Nephron (organoid): ENCODE data around the gene ADCY5.

ENCODE experiments used
- H3K27ac Mint-ChIP-seq, 3 experiments: 2 replicates each; pipeline ENCODE4 v1.8.0; 2020; ENCODE audit warnings: mixed read lengths in 3 of 3, mild to moderate bottlenecking in 2 of 3, moderate library complexity in 1 of 3
- H3K27me3 Mint-ChIP-seq: 2 replicates; pipeline ENCODE4 v1.8.0; 2021; ENCODE audit warnings: low read depth, mild to moderate bottlenecking, moderate library complexity, mixed read lengths
- H3K36me3 Mint-ChIP-seq: 2 replicates; pipeline ENCODE4 v1.8.0; 2020; ENCODE audit warnings: low read depth, mixed read lengths
- H3K4me1 Mint-ChIP-seq: 2 replicates; pipeline ENCODE4 v1.8.0; 2020; ENCODE audit warnings: mixed read lengths
- H3K4me3 Mint-ChIP-seq, 3 experiments: 2 replicates each; pipeline ENCODE4 v1.8.0; 2020; ENCODE audit warnings: mild to moderate bottlenecking in 3 of 3, mixed read lengths in 3 of 3, moderate library complexity in 2 of 3
- H3K9me3 Mint-ChIP-seq: 2 replicates; pipeline ENCODE4 v1.8.0; 2020; ENCODE audit warnings: mixed read lengths
- CTCF ChIP-seq, 3 experiments: fragments of 200-600 bp; sonication (generic); IDR thresholded peaks; one replicate each; pipeline ENCODE4 v1.5.0; 2021; ENCODE audit warnings: antibody characterized with exemption in 3 of 3; ENCODE audit not compliant: unreplicated experiment in 3 of 3

ADCY5 gene

DNA sequence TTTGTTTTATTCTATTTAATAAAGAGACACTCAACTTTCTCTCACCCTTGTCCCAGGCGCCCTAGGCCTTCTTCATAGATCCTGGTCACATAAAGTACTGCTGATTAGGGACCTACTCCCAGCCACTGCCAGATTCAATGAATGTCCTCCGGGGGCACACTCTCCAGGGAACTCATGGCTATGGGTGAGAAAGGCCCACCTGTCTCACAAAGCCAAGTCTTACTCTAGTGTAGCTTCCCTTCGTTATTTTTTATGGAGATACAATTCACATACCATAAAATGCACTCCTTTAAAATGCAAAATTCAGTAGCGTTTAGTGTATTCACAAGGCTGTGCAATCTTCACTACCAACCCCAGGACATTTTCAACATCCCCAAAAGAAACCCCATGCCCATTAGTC, 87.8 kb downstream of the ADCY5 start:
- no peak overlapping the region for H3K27ac Mint-ChIP-seq
- H3K9me3 Mint-ChIP-seq: no peaks in the 10 kb centered on the region
- H3K27me3 Mint-ChIP-seq: peaks cover 4% of the 10 kb centered on the region
- H3K4me3 Mint-ChIP-seq: no peak overlapping the region
- TF ChIP-seq CTCF (IDR thresholded peaks at IDR 0.05; ENCODE audit: unreplicated experiment in 3 of 3): no peak
- H3K36me3 Mint-ChIP-seq: no peaks in the 10 kb centered on the region
- peaks cover 11% of the 10 kb centered on the region for H3K4me1 Mint-ChIP-seq

GRCh38 chr3:123357275-123357674, 91.6 kb downstream of the ADCY5 start:
- H3K9me3 Mint-ChIP-seq: peaks cover 8% of the 10 kb centered on the region
- peaks cover 8% of the 10 kb centered on the region for H3K27me3 Mint-ChIP-seq
- H3K36me3 Mint-ChIP-seq: peaks cover 9% of the 10 kb centered on the region
- no peak for TF ChIP-seq CTCF (IDR thresholded peaks at IDR 0.05; ENCODE audit: unreplicated experiment in 3 of 3)
- no peak overlapping the region for H3K4me3 Mint-ChIP-seq
- H3K4me1 Mint-ChIP-seq: peaks cover 7% of the 10 kb centered on the region
- H3K27ac Mint-ChIP-seq: no peak overlapping the region

DNA sequence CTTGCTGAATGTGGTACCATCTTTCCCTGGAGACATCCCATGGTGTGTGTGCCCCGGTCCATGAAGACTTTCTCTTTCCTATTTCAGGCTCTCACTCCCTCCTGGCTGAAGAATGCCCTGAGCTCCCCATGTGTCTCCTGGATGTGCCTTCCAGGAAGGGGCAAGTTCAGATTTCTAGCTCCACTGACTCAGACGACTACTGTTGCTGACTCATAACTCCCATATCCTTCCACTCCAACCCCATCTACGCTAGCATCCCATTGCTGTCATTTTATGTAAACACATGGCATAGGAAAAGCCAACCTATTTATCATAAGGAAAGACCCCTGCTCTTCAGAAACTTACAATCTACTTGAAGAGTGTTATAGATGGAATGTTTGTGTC, 95.0 kb downstream of the ADCY5 start:
- H3K4me1 Mint-ChIP-seq: peaks cover 15% of the 10 kb centered on the region
- no peak overlapping the region for H3K27ac Mint-ChIP-seq
- H3K27me3 Mint-ChIP-seq: peaks cover 13% of the 10 kb centered on the region
- H3K9me3 Mint-ChIP-seq: peaks cover 8% of the 10 kb centered on the region
- H3K4me3 Mint-ChIP-seq: no peak overlapping the region
- no peak for TF ChIP-seq CTCF (IDR thresholded peaks at IDR 0.05; ENCODE audit: unreplicated experiment in 3 of 3)
- peaks cover 9% of the 10 kb centered on the region for H3K36me3 Mint-ChIP-seq

DNA sequence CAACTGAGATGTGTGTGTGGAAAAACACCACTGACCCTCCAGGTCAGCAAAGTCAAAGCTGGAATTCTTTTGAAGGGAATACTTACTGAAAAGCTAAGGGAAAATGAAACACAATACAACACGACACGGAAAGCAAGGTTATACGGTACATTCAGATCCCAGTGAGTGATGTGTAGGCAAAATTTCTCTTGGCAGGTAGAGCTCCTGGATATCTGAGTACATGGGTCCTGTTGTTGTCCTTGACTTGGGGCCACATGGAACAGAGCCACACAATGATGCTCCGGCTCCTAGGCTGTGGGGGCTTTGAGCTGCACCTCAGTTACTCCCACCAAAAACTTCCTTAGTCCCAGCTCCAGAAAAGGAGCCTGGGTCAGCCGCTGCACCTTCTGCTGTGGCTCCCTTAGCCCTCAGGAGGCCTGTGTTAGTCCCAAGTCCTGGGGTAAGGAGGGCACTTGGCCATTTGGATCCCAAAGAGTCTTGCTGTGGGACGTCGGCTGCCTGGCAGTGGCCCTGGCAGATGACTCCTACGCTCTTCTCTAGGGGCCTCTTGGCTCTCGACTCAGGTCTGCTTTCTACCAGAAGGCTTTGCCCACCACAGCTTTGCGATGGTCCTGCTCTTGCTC, 95.6 kb downstream of the ADCY5 start:
- Mint-ChIP-seq H3K4me3 (no peak overlapping the region), H3K4me1 (peaks cover 15% of the 10 kb centered on the region), H3K36me3 (peaks cover 9% of the 10 kb centered on the region), H3K9me3 (peaks cover 8% of the 10 kb centered on the region), H3K27me3 (peaks cover 16% of the 10 kb centered on the region), H3K27ac (no peak overlapping the region)
- no peak for TF ChIP-seq CTCF (IDR thresholded peaks at IDR 0.05; ENCODE audit: unreplicated experiment in 3 of 3)

DNA sequence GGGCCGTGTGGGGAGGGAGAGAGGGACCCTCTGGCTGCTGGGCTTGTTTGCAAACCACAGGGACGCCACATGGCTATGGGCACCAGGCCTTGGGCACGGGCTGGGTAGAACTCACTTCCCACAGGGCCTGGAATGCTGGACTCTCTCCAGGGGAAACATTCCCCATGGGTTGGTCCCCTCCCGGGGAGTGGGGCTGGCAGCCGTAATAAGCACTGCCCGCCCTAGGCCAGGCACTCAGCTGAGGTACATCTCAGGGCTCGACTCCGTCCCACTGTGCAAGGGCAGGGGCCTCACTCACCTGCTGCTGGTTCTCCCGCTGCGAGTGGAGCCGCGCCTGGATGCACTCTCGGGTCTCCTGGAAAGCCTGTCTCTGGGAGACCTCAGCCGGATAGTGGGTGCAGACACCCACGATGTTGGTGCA, 96.7 kb downstream of the ADCY5 start:
- Mint-ChIP-seq H3K27me3 (peaks cover 23% of the 10 kb centered on the region), H3K36me3 (peaks cover 9% of the 10 kb centered on the region), H3K4me3 (no peak overlapping the region), H3K4me1 (peaks cover 8% of the 10 kb centered on the region), H3K27ac (no peak overlapping the region), H3K9me3 (peaks cover 8% of the 10 kb centered on the region)
- TF ChIP-seq CTCF (IDR thresholded peaks at IDR 0.05; ENCODE audit: unreplicated experiment in 3 of 3): no peak

- Mint-ChIP-seq H3K36me3 (peaks cover 9% of the 10 kb centered on the region), H3K9me3 (peaks cover 8% of the 10 kb centered on the region), H3K4me3 (no peak overlapping the region), H3K27ac (no peak overlapping the region), H3K27me3 (peaks cover 23% of the 10 kb centered on the region), H3K4me1 (peaks cover 8% of the 10 kb centered on the region)
- no peak for TF ChIP-seq CTCF (IDR thresholded peaks at IDR 0.05; ENCODE audit: unreplicated experiment in 3 of 3)
Measured at GRCh38 chr3:123351501-123351900, 97.4 kb downstream of the ADCY5 start.
